ENCODE results near the gene CBX8.
A peak's percentile ranks its signal among the peaks of the same experiment; 100 is the strongest.

CBX8 gene

GRCh38 chr17:79790805-79791734 lies 5.8 kb downstream of the CBX8 start:
- DNase-seq: no peak

GRCh38 chr17:79789943-79790804 lies 6.7 kb downstream of the CBX8 start:
- DNase-seq: peak; percentile 33

GRCh38 chr17:79788989-79789942 lies 7.6 kb downstream of the CBX8 start:
- no peak for DNase-seq

GRCh38 chr17:79788455-79788854 lies 8.4 kb downstream of the CBX8 start:
- no peak for DNase-seq

GRCh38 chr17:79786930-79787643 lies 9.8 kb downstream of the CBX8 start:
- no peak for DNase-seq

GRCh38 chr17:79785900-79786810 lies 10.7 kb downstream of the CBX8 start:
- DNase-seq: no peak

GRCh38 chr17:79785017-79785899 lies 11.6 kb downstream of the CBX8 start:
- no peak for DNase-seq

- DNase-seq: no peak
Measured at GRCh38 chr17:79784353-79785016, 12.4 kb downstream of the CBX8 start.

GRCh38 chr17:79783891-79784290 lies 13.0 kb downstream of the CBX8 start:
- no peak for DNase-seq

- no peak for DNase-seq
Measured at GRCh38 chr17:79781736-79782575, 14.9 kb downstream of the CBX8 start.

- DNase-seq: no peak
Measured at GRCh38 chr17:79781012-79781650, 15.7 kb downstream of the CBX8 start.

GRCh38 chr17:79779661-79780365 lies 17.1 kb downstream of the CBX8 start:
- DNase-seq: no peak

GRCh38 chr17:79779084-79779529 lies 17.8 kb downstream of the CBX8 start:
- DNase-seq: no peak

GRCh38 chr17:79778504-79779083 lies 18.3 kb downstream of the CBX8 start:
- DNase-seq: peak; percentile 56

GRCh38 chr17:79777894-79778503 lies 18.9 kb downstream of the CBX8 start, which contains the start of gene CBX2:
TSS of gene CBX2 (plus strand) at chr17:79778148. CDS start at chr17:79778236, 88 bp downstream.
- peak; percentile 66 for DNase-seq

All from NCI-H1105 (cell line).